Activated gamma-delta T cell treated with anti-CD3 and anti-CD28 coated beads, Interleukin-2, amount 50 U/mL, for 16 hours (primary cell): ENCODE data around the gene BUB1.
"Not testable (repeated sequence)": the region's sequence is repeated elsewhere in the genome, so short reads cannot be mapped to it uniquely, and the experiment has no call there.

ENCODE experiments used
- DNase-seq: peaks from one replicate; pipeline ENCODE4 v3.0.0-alpha.2; 2020; ENCODE audit warnings: low read depth

BUB1 gene

DNA sequence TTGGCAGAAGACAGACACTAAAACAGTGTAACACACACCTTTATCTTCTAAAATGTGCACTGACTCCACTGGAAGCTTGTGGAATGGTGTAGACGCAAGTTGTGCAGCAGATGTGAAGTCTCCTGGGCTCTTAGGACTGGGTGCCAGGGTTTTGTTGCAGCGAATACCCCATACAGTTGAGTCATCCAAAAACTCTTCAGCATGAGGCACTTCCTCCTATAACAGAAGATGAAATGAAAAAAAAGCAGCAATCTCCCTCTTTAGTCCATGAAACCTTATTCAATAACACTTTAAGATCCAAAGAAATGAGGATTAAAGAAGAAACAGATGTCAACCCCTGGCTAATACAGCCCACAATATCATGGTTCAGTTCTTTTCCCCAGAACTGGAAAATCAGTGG is 22.2 kb downstream of the BUB1 start:
- DNase-seq = no peak

DNA sequence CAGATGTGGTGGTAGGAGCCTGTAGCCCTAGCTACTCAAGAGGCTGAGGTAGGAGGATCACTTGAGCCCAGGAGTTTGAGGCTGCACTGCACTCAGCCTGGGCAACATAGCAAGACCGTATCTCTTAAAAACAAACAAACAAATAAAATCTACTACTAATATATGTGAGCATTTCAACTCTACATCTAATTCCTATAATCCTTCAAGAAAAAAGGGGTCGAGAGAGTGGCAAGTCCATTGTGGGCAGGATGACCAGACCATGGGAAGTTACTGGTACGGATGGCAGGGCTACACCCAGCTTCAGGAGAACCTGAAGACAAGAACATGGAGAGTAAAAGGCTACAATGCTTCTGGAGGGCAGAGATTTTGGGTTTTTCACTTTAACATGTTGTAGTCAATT is 24.0 kb downstream of the BUB1 start:
- DNase-seq = no peak

DNA sequence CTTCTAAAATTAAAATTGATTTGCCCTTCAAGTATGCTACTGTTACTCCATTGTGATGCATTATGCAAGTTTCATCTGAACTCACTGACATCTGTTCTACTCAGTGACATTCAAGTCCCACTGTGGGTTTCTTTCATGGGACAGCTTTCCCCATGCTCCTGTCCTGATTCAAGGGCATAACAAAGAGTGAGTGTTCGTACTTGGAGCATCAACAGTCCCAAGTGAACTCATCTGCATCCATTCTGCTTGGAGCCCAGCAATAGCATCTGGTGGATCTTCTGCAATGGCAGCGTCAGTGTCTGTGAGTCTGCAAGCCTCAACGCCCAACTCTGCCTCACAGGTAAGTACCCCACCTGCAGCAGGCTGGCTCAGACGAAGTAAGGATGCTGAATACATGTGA is 27.5 kb downstream of the BUB1 start:
- no peak for DNase-seq

DNA sequence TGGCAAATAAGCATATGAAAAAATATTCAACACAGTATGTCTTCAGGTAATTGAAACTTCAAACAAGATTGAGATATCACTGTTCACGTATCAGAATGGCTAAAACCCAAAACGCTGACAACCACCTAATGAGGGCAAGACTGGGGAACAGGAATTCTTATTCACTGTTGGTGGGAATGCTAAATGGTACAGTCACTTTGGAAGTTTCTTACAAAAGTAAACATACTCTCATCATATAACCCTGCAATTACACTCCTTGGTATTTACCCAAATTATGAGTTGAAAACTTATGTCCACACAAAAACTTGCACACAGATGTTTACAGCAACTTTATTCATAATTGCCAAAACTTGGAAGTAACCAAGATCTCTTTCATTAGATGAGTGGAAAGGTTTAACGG is 30.1 kb downstream of the BUB1 start:
- no peak for DNase-seq

DNA sequence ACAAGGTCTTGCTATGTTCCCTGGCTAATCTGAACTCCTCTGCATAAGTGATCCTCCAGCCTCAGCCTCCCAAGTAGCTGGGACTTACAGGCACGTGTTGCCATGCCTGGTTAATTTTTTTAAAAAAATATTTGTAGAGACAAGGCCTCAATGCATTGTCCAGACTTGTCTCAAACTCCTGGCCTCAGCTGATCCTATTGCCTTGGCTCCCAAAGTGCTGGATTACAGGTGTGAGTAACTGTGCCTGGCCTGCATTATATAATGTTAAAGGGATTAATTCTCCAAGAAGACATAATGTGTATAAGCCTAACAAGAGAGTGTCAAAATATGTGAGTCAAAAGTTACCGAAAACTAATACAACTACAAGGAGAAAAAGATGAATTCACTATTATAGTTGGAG is 32.2 kb downstream of the BUB1 start:
- DNase-seq = no peak

DNA sequence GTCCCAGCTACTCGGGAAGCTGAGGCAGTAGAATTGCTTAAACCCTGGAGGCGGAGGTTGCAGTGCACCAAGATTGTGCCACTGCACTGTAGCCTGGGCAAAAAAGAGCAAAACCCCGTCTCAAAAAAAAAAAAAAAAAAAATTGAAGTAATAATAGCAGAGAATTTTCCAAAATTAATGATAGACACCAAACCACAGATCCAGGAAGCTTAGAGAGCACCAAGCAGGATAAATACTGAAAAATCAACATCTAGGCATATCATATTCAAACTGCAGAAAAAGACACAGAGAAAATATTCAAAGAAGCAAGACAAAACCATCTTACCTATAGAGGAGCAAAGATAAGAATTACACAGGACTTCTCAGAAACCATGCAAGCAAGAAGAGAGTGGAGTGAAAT is 33.5 kb downstream of the BUB1 start:
- DNase-seq = no peak

DNA sequence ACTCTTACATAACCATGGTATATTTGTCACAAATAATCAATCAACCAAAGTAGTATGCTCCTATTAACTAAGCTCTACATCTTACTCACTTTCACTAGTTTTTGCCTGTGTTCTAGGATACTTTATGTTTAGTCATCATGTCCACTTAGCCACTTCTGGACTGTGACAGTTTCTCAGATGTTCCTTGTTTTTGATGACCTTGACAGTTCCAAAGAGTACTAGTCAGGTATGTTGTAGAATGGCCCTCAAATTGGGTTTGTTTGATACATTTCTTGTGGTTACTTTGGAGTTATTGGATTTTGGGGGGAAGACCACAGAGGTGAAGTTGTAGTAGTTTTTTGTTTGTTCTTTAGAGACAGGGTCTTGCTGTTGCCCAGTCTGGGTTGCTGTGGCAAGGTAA is 35.5 kb downstream of the BUB1 start:
- DNase-seq = no peak

DNA sequence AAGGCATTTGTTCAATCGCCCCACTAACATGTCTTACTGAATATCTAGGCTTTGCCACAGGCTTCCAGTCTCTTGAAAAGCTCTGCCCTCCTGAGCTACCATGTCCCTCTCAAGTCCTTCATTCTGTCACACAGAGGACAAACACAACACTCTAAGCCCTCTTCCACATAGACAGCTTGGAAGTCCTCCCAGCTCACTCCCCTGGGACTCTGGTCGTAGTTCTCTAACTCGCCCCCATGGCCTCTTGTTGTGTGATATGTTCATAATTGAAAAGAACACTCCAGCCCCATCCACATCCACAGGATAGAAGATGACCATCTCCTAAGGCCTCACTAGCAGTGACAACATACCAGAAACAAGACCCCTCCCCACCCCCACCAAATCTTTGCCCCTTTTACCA is 37.9 kb downstream of the BUB1 start:
- no peak for DNase-seq

DNA sequence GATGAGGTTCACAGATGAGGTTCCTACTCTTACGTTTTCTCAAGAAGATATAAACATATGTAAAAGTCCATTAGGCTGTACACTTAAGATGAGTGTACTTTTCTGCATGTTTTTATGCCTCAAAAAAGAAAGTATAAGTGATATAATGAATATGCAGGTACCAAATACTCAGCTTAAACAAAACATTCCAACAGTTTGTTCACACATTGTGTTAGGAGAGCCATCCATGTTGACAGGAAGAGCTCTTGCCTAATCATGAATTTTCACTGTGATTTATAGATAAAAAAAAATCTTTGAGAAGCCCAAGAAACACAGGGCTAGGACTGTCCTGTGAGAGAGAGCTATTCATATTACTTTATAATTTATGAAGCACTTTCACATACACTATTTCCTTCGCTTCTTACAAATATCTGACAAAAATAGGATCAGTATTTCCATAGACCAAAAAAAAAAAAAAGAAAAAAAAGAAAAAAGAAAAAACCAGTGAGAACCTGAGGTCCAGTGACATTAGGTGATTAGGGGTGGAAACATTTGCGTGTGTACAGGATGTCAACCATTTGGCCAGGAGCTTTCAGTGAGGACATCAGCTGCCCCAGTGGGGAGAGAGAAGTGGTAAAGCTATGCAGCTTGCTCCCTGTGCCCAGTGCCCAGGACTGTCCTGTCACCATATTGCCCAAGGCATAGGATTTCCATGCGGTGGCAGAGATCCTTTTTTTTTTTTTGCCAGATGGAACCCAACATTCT is 38.7 kb downstream of the BUB1 start:
- no peak for DNase-seq

DNA sequence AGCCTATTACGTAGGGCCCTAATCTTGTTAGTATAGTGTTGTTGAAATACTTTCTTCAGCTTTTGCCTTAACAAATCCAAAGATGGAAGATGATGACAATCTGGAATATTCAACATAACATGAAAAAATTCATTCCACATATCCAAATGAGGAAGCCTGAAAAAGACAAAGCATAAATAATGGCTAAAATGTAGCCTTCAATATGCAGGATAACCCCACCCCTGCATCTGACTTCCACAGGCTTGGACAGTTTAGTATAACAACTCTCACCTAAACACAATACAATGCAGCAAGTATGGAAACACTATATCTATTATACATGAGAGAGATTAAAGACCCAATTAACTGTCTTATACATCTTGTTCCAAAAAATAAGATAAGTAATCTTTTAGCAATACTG is 39.9 kb downstream of the BUB1 start:
- DNase-seq = no peak

DNA sequence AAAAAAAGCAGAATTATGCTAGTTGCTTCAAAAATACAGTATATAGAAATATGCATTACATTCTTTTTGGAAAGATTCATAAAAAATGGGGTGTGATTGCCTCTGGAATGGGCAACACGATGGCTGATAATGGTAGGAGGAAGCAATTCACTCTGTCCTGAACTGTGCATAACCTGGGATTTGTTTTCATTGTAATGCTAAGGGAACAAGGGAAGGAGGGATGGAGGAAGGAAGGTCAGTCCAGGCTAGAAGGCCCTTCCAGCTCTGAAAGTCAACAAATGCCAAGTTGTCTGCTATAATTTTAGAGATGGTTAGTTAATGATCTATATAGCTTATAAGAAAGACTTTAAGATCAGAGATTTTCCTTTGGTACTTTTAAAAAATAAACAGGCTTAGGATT is 40.8 kb downstream of the BUB1 start:
- no peak for DNase-seq

DNA sequence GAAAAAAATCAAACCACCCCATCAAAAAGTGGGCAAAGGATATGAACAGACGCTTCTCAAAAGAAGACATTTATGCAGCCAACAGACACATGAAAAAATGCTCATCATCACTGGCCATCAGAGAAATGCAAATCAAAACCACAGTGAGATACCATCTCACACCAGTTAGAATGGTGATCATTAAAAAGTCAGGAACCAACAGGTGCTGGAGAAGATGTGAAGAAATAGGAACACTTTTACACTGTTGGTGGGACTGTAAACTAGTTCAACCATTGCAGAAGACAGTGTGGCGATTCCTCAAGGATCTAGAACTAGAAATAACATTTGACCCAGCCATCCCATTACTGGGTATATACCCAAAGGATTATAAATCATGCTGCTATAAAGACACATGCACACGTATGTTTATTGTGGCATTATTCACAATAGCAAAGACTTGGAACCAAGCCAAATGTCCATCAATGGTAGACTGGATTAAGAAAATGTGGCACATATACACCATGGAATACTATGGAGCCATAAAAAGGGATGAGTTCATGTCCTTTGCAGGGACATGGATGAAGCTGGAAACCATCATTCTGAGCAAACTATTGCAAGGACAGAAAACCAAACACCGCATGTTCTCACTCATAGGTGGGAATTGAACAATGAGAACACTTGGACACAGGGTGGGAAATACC is 41.8 kb downstream of the BUB1 start:
- not testable (repeated sequence) for DNase-seq

DNA sequence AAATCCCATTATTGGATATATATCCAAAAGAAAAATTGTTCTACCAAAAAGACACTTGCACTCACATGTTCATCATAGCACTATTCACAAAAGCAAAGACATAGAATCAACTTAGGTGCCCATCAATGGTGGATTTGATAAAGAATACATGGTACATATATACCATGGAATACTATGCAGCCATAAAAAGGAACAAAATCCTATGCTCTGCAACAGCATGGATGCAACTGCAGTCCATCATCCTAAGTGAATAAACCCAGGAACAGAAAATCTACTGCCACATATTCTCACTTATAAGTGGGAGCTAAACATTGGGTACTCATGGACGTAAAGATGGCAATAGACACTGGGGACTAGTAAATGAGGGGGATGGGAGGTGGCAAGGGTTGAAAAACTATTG is 50.5 kb downstream of the BUB1 start:
- DNase-seq = not testable (repeated sequence)

DNA sequence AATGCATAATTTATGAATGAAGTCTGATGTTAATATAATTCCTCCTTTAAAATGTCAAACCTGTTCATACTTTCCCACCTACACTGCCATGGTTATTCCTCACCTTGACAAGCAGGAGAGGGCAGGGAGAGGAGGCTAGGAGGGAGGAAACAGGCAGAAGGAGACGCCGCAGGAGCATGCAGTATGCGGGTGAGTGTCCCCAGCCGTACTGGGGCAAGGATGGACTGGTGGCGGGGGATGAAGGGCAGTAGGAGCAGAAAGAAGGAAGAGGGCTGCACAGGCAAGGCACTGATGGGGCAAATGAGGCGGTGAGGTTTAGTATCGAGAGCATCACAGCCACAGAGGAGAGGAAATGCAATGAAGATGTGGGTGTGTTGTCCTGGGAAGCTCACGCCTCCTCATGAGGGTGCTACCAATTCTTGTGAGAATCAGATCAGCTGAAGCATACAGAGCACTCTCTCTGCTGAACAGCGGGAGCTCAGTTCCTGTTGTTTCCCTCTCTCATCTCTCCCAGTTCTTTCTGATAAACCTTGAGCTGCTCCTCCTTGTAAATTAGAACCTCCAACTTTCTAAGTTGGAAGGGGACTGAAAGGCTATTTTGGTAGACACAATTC is 58.4 kb downstream of the BUB1 start:
- DNase-seq = not testable (repeated sequence)

DNA sequence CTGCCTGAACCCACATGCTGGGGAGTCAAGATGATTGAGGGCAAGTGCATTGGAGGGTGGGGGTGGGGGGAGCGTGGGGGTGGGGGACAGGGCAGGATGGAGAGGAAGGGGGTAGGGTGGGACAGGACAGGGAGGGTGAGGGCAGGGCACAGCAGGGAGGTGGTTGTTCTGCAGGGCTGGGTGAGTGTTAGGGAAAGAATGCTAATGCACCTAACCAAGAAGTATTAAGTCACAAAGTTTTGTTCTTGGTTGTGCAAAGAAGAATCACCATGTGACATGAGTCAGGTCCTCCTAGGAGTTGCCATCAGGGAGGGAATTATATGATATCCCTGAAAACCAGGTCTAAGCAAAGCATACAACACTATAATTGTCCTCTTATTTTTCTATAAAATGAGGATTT is 63.9 kb downstream of the BUB1 start:
- DNase-seq = not testable (repeated sequence)

DNA sequence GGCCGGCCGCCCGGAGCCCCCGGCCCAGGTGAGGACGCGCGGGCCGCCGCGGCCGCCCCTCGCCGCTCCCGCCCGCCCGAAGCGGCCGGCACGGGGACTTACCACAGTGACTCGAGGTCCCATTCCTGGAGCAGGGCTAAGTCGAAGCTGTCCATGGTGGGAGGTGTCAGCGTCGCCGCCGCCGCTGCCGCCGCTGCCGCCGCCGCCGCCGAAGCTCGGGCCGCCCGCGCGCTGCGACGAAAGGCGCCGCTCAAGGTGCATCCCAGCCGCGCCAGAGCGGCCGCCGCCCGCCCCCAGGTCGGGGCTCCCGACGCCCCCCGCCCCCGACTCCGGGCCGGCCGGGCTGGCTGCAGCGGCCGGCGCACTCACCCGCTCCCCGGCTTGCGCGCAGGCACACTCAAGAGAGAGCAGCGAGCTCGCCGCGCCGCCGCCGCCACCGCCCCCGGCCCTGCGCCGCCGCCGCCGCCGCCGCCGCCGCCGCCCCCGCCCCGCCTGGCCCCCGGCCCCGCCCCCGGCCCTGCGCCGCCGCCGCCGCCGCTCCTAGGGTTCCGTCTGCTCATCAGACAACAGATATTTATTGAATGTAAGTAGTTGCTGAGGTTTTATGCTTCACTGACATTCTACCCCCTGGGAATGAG is 67.1 kb downstream of the BUB1 start:
- DNase-seq = not testable (repeated sequence)

DNA sequence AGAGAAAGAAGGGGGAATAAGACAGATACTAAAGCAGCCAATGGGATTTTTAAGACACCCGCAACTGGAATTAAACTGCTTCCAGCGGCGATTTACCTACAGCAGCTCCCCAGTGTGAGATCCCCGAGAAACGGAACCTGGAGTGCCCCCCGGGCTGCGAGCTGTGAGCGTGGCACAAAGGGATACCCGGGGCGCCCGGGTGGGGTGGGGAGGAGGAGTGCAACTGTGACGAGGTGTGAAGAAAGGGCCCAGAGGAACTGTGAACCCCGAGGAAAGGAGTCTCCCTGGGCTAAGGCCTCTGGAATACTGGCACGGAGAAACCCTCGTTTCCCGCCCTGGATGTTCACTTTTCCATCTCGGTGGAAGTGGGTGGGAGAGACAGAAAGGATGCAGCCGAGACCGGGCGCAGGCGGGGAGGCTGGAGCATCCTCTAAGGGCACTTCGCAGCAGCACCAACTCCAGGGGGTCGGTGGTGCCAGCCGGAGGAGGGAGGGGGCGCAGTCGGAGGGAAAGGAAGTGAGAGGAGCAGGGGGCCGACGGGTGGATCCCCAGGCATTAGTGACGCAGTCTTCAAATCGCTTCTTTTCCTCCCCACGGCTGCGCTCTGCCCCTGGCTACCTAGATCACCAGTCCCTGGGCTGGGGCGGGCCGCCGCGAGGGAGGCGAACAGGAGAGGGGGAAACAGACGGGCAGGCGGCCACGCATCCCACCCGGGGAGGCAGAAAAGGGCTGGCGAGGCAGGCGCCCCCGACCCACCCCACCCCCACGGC is 67.8 kb downstream of the BUB1 start:
- DNase-seq = not testable (repeated sequence)

DNA sequence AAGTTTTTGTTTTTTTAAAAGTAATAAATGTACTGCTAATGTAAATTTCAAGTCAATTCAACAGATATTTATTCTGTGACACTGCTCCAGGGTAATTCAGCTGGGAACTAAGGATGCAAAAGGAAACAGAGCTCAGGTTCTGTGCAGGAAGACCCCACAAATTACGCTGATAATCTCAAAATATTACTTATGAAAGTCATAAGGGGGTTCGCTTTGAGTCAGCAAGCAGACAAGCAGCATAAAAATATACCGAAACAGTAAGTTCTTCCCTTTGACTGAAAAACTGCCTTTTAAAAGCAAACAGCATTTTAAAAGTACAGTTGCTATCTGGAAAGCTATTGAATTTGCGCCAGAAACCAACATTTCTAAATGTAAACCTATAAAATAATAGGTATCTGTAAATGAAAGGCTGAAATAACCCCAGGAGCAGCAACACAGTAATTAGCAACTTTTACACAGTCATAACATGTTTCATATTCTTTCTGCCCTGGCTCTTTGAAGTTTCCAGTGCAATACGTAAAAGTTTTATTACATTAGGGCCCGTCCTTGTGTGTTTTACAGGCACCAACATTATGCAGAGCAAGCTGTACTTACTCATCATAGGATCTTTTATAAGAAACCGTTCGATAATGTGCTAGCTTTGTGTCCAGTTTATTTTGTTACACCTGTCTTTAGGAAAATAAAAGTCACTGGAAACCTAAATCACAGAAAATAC is 68.9 kb downstream of the BUB1 start:
- not testable (repeated sequence) for DNase-seq

DNA sequence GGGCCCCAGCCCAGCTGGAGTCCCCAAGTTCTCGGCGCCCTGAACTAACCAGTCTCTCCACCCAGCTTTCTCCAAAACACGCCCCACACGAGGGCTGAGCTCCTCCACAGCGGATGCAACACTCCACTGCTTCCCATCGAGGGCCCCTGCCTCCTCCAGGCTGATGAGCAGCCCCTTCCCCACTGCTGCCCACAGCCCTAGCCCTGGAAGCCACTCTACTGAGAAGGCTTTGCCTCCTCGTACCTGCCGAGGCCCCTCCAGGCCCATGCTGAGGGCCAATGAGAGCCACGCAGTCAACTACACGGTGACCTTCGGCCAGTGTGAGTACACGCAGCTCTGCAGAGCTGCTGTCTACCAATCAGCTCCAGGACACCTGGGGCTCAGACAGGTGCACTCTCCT is 72.8 kb downstream of the BUB1 start:
- not testable (repeated sequence) for DNase-seq

DNA sequence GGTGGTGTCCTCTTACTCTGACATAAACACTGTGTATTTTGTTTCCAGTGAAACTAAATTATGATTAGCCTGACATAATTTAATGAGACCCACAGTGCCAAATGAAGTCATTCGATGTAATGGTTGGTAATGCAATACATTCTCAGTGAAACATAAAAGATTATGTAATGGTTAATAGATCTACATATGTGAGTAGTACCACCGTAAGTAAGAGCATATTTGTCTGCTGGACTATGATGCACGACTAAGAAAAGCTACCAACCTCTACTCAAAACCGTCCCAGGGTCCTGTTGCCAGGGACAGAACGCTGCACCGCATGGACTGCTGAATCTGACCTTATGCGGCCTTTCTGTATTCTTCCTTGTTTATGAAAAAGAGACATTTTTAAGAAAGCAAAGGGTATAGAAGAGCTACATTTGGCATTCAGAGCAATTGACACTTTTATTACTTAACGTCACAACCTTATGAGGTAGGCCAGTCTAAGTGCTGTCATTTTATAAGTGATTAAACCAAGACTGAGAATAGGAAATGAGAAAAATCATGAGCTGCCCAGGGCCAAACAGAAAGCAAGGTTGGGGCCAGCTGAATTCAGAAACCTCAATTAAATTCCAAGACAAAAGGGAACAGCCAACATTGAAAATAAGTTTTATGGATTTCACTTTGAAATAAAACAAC is 73.8 kb downstream of the BUB1 start:
- DNase-seq = not testable (repeated sequence)

DNA sequence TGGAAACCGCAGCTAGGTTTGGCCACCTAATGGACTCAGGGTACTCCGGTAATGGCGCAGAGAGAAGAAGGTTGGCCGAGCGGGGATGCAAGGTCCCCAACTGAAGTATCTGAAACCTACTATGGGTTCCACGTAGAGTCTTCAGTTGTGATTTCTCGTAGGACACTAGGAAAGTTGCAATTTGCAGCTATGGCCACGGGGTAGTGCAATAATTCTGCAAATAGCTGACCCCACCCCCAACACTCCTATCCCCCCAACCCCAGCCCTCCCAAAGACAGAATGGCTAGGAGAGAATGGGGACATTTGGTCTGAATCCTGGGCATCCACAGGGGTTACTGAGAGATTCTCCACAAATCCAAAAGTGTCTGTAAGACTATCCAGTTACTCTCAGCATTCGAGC is 75.7 kb downstream of the BUB1 start:
- not testable (repeated sequence) for DNase-seq
